ENCODE data around the gene GCH1.
"Not testable (repeated sequence)": the region's sequence is repeated elsewhere in the genome, so short reads cannot be mapped to it uniquely, and the experiment has no call there.

The GCH1 gene

DNA sequence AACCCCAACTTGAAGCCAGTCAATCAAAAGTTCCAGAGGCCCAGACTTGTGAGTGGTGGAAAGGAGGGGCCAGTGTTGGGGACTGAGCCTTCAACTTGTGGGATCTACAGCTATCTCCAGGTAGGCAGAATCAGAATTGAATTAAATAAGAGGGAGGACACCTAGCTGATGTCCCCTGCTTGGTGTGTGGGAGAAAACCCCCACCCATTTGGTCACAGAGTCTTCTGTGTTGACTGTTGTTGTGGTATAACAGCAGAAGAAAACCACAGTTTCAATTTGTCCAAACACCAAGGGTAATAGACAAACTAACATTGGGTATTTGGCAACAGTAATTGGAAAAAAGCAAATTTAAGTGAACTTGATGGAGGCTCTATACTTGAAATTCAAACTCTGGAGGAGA is 3.4 kb upstream of the GCH1 start:
- DNase-seq = peak in 1 of 5 donors; percentile 35

DNA sequence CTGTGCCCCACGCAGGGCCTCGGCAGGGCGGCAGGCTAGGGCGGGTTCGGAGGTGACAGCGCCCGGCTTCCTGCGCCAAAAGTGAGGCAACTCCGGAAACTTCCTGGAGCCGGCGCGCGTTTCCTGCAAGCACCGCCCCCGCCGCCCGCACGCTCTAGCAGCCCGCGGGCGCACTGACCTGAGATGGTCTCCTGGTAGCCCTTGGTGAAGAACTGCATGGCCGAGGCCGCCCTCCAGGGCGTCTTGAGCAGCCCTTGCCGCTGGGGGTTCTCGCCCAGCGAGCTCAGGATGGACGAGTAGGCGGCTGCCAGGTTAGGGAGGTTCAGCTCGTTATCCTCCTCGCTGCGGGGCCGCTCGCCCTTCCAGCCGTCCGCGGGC is 494 bp downstream of the GCH1 start:
- DNase-seq = peak; percentile 67 to 91 (median 75)

DNA sequence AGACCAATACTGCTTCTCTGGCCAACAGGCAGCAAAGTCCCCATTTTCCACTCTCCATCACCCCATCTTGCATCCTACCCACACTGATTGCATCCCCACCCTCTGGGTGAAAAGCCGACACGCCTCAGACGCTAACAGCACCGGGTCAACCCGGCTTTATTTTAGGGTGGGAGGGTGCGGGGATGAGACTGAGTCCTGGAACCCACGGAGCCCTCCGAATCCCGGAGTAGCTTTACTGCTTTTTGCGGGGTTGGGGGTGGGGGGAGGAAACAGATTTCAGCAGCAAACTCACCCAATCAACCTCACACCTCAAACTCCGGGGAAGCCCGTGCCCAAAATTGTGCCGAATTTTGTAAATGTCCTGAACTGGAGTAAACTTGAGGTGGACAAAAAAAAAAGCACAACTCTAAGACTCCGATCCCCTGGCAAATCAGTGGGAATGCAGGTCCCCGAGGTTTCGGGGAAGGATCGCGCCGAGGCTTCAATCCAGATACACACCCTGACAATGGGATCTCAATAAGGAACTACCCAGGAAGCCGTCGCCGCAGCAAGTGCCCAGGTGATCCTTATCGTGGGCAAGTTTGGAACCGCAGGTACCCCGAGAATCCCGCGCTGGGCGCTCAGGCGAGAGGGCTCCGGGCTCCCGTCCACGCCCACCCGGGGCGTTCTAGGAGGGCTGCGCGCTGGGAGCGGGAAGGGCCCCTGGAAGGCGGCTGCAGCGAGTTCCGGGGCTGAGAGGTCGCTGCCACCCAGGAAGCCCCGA is 1.1 kb downstream of the GCH1 start:
- peak in 1 of 5 donors; percentile 30 for DNase-seq

DNA sequence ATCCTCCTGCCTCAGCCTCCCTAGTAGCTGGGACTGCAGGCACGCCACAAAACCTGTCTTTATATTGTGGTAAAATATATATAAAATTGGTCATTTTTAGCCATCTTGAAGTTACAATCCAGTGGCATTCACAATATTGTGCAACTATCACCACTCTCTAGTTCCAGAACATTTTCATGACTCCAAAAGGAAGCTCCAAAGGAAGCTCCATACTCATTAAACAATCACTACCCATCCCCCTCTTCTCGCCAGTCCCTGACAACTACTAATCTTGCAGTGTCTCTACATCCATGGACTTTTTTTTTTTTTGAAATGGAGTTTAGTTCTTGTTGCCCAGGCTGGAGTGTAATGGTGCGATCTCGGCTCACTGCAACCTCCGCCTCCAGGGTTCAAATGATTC is 3.1 kb downstream of the GCH1 start:
- no peak for DNase-seq

DNA sequence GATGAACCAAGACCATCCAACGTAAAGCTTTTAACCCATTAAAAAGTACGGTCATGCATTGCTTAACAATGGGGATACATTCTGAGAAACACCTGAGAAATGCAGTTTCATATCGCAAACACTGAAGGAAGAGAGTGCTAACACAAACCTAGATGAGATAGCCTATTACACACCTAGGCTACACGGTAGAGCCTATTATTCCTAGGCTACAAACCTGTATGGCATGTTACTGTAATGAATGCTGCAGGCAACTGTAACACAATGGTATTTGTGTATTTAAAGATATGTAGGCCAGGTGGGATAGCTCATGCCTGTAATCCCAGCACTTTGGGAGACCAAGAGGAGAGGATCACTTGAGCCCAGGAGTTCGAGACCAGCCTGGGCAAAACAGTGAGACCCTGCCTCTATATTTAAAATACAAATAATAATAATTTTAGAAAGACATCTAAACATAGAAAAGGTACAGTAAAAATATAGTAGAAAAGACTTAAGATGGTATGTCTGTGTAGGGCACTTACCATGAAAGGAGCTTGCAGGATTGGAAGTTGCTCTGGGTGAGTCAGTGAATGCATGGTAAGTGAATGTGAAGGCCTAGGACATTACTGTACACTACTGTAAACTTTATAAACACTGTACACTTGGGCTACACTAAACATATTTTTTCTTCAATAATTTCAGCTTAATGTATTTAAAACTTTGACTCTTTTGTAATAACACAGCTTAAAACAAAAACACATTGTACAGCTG is 4.6 kb downstream of the GCH1 start:
- not testable (repeated sequence) for DNase-seq

DNA sequence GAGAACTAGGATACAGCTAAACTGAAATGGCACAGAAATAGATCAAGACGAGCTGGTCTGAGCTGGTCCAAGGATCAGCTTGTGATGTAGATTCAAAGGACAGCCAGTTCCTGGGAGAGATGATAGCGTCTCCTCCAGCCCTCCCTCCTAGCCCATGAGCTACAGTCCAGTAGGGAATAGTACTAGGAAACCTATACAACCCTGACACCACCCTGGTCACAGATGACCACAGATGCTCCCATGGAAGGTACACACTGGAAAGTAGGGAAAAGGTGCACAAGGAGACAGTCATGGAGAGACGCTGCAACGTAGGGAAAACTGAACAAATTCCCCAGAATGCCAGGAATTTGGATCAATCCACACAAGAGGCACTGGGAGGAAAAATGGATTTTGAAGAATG is 6.9 kb downstream of the GCH1 start:
- no peak for DNase-seq

DNA sequence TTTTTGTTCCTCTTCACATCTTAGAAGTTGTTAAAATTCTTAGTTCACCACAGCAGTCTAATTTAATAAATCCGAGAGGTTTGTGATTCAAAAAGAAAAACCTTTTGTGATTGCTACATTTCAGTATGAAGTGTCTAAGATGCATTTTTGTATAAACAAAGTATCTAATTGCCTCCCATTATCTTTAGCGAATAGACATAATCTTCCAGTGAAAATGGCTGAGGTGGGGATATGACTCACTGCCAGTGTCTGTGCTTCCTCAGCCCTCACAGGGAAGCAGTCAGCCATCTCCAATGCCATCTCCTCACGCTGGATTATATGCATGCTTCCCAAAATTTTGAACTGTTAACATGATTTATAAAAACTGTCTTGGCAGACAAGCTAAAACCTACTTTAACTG is 7.6 kb downstream of the GCH1 start:
- no peak for DNase-seq

DNA sequence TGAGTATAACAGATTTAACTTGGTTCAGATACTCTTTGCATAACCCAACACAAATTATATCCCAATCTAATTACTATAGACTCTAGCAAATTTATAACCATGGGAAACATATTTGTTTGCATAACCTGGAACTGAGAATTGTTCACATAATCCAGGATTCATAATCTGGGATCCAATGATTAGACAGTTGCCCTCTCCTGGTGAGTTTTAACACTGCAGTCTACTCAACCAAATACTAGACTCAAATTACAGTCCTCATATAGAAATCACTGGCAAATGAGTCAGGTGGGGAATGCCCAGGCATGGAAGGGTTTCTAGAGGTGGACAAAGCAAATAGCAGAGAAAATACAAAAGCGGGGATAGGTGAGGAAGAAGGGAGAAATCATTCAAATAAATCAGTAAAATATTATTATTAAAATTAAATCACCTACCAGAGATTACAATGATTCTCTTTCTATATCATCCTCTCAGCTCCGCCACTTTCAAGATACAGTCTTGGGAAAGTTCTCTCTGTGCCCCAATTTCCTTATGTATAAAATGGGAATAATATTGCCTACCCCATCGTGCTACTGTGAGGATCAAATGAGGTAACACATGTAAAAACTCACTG is 9.4 kb downstream of the GCH1 start:
- DNase-seq = no peak

DNA sequence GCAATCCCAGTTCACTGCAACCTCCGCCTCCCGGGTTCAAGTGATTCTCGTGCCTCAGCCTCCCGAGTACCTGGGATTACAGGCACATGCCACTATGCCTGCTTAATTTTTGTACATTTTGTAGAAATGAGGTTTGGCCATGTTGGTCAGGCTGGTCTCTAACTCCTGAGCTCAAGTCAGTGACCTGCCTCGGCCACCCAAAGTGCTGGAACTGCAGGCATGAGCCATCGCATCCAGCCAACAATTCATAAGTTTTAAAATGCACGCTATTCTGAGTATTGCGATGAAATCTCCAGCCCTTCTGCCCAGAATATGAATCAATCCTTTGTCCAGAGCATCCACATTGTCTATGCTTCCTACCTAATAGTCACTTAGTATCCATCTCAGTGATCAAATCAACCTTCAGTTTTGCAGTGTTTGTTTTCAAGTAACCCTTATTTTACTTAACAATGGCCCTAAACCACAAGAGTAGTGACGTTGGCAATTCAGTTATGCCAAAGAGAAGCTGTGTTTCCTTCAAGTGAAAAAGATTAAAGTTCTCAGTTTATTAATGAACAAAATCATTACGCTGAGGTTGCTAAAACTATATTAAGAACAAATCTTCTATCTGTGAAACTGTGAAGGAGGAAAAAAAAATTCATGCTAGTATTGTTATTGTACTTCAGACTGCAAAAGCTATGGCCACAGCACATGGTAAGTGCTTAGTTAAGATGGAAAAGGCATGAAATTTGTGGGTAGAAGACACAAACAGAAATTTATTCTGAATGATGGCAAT is 11.0 kb downstream of the GCH1 start:
- DNase-seq = no peak

DNA sequence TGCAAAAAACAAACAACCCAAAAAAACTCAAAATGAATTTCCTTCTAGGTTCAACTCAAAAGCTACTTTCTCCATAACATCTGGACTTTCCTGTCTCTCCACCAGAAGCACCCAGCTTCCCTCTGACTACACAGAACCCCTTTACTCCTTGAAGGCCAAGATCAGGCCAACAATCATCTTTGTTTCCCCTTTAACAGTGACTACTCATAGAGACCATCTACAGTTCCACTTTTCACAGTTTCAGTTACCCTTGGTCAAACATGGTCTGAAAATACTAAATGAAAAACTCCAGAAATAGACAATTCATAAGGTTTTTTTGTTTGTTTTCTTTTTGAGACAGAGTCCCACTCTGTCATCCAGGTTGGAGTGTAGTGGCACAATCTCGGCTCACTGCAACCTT is 11.8 kb downstream of the GCH1 start:
- no peak for DNase-seq

DNA sequence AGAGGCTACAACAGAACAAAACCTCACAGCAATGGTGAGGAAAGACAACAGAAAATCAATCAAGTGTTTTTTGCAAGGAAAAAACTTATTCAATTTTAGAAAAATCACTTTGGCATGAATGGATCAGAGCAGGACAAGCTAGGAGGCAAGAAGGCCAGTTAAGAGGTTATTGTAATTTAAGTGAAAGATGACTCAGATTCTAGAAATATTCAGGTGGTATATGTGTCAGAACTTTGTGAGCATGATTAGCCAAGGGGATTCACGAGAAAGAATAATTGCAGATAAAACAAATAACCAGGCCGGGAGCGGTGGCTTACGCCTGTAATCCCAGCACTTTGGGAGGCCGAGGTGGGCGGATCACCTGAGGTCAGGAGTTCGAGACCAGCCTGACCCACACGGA is 12.7 kb downstream of the GCH1 start:
- DNase-seq = no peak

DNA sequence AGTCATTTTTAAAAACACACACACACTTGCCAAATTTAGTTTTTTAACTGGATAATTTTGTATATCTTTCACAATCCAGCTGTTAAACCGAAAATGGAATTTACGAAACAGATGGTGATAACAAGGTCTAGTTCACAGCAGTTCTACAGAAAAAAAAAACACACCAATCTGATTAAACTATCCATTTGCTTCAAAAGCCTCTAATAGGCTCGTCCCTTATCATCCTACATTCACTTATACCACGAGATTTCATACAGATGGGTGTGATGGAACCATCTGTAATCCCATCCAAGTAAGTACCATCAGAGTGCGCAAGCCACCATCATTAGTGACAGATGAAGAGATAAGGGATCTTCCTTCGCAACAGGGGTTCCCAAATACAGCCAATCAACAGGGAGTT is 20.1 kb downstream of the GCH1 start:
- no peak for DNase-seq

DNA sequence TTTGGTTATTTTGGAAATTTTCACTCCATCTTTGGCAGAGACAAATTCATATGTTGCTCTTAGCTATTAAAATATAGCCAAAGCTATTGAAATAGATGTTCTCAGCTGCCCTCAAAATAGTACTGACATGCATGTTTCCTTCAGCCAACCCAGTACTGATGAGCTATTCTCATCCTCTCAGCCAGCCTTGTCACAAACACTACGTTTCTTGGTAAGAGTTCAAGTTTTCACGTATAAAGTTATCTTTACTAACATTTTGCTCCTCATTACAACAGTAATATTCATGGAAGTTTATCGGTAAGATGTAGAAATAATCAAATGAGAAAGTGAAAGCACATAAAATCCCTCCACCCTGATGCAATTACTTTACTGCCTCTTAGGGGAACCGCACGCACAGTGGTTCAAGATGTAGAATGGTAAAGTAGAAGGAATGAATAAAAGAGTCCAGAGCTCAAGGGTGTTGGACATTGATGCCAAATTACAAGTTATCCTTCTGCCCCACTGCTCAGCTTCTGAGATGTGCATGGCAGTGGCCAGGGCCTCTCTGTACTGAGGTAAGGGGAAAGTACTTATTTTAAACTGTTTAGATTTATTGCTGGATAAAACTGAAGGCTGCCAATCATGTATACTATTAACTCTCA is 20.7 kb downstream of the GCH1 start:
- DNase-seq = no peak

DNA sequence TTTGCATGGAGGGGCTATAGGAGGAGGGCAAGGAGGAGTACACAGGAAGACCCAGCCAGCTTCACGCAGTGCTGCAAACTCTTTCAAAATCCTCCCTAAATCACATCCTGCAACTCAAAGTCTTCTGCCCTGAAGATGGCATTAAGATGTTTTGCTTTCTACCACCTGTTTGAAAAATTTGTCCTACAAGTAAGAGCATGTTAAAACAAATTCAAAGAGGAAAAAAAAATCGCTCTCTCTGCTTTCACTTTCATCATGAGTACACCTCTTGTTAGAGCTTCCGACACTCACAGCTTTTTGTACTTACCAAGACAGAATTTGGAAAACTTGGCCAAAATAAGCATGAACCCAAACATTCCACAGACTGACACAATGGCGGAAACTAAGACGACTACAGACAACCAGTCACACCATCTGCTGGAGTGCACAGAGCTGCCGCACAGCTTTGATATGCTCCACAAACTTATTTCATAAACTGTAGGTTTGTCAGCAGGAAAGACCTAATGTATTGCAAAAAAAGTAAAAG is 21.3 kb downstream of the GCH1 start:
- DNase-seq = peak in 2 of 5 donors; percentile 16 to 83

DNA sequence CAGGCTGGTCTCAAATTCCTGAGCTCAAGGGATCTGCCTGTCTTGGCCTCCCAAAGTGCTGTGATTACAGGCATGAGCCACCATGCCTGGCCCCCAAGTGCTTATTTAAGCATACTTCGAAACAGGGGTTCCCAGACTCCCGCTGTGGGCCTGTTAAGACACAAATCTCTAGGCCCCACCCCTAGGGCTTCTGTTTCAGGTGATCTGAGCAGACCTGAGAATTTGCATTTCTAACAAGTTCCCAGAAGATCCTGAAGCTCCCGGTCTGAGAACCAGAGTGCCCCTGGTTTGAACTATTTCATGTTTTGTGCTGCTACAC is 25.0 kb downstream of the GCH1 start:
- no peak for DNase-seq

DNA sequence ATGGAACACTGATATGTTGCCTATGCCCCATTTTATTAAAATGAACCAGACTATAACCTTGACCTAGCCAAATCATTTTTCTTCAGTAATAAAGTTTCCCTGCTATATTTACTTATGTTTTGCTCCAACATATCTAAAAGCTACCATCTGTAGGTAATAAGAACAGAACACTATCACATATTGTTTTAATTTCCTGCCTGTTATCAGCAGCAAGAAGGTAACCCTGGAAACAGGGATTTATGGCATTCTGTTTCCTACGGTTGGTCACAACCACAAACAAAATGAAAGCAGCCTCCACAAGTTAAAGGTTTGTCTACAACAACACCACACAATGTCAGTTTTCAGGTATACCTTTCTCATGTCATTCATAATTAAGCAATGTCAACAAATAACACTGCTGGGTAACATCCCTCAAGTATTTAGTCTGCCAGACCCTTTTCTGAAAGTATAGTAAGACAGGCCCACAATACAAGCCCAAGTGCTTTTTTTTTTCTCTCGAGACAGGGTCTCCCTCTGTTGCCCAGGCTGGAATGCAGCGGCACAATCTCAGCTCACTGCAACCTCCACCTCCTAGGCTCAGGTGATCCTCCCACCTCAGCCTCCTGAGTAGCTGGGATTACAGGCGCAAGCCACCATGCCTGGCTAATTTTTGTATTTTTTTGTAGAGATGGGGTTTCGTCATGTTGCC is 25.5 kb downstream of the GCH1 start:
- no peak for DNase-seq

DNA sequence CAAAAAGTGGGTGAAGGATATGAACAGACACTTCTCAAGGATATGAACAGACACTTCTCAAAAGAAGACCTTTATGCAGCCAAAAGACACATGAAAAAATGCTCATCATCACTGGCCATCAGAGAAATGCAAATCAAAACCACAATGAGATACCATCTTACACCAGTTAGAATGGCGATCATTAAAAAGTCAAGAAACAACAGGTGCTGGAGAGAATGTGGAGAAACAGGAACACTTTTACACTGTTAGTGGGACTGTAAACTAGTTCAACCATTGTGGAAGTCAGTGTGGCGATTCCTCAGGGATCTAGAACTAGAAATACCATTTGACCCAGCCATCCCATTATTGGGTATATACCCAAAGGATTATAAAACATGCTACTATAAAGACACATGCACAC is 27.0 kb downstream of the GCH1 start:
- not testable (repeated sequence) for DNase-seq

DNA sequence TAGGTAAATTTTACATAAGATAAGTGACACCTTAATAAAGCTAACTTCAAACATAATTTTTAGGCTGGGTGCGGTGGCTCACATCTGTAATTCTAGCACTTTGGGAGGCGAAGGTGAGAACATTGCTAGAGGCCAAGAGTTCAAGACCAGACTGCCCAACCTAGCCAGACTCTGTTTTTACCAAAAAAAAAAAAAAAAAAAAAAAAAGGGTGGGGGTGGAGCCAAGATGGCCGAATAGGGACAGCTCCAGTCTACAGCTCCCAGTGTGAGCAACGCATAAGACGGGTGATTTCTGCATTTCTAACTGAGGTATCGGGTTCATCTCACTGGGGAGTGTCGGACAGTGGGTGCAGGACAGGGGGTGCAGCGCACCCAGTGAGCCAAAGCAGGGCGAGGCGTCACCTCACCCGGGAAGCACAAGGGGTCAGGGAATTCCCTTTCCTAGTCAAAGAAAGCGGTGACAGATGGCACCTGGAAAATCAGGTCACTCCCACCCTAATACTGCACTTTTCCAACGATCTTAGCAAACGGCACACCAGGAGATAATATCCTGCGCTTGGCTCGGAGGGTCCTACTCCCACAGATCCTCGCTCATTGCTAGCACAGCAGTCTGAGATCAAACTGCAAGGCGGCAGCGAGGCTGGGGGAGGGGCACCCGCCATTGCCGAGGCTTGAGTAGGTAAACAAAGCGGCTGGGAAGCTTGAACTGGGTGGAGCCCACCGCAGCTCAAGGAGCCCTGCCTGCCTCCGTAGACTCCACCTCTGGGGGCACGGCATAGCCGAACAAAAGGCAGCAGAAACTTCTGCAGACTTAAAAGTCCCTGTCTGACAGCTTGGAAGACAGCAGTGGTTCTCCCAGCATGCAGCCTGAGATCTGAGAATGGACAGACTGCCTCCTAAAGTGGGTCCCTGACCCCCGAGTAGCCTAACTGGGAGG is 32.2 kb downstream of the GCH1 start:
- peak in 1 of 5 donors; percentile 19 for DNase-seq

DNA sequence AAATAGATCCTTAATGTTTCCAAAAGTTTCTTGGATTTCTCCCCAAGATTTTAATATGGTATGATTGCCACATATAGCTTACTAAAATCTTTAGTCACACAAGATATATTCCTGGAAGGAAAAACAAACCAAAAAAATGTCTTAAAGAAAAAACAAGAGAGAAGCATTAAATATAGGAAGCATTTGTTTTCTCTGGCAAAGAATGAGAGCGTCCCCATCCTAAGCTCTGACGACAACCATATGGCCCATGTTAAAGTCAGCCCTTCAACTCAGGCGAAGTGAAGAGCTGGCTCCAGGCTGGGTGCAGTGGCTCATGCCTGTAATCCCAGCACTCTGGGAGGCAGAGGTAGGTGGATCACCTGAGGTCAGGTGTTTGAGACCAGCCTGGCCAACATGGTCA is 35.6 kb downstream of the GCH1 start:
- no peak for DNase-seq

DNA sequence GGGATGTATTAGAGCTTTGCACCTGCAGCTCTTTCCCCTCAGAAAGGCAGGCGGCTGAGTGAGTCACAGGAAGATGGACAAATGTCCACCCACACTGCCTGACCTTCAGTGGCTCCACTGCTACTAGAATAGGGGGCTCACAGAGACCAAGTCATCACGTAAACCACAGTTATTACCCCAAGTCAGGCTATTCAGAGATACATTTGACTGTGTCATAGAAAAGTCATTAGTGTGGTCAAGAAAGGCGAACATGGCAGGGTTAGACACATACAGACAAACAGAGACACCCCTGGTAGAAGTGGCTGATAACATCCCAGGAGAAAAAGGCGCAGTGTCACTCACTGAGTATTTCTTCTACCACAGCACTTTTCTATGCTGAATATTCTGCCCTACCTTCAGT is 36.0 kb downstream of the GCH1 start:
- DNase-seq = no peak

DNA sequence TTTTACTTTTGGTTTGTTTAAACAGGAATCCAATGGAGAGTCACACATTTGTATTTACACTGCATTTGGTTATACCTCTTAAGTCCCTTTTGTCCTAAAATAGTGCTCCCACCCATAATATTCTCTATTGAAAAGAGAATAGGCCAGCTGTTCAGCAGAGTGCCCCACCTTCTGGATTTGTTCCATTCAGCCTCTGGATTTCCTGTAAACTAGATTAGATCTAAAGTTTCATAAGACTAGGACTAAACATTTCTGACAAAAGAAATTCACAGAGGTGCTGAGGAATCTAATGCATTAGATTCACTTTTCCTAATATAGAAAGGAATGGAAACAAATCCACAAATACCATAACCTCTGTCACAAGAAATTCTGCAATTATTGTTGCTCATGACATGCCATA is 38.1 kb downstream of the GCH1 start:
- DNase-seq = no peak
